Uterus (tissue), 4 donors: ENCODE measurements around the gene PCDHB10. TPM values are rescaled to one million over a fixed set of nuclear protein-coding genes. Genes with fewer than 3 reads are reported as not detected.
"Not testable (repeated sequence)": the region's sequence is repeated elsewhere in the genome, so short reads cannot be mapped to it uniquely, and the experiment has no call there.

ENCODE experiments used
- DNase-seq, 2 donors: peaks; one replicate each; pipeline ENCODE4 v3.0.0-alpha.2; 2019 to 2020
- H3K27ac ChIP-seq, 2 donors: fragments of 200-600 bp; sonication (generic); 1 replicate in 1 of 2; 2 replicates in 1 of 2; pipeline ENCODE4 v1.5.1; 2016 to 2018
- H3K27me3 ChIP-seq, 2 donors: fragments of 200-600 bp; sonication (generic); one replicate each; pipeline ENCODE4 v1.5.1; 2018 to 2019; ENCODE audit warnings: control low read depth in 1 of 2
- H3K36me3 ChIP-seq, 2 donors: fragments of 200-600 bp; sonication (generic); one replicate each; pipeline ENCODE4 v1.5.1; 2019; ENCODE audit warnings: control low read depth in 1 of 2
- H3K4me1 ChIP-seq, 2 donors: fragments of 200-600 bp; sonication (generic); one replicate each; pipeline ENCODE4 v1.5.1; 2018 to 2019; ENCODE audit warnings: control low read depth in 1 of 2
- H3K4me3 ChIP-seq, 2 donors: fragments of 200-600 bp; sonication (generic); 1 replicate in 1 of 2; 2 replicates in 1 of 2; pipeline ENCODE4 v1.5.1; 2018 to 2019; ENCODE audit warnings: mild to moderate bottlenecking in 1 of 2
- H3K9me3 ChIP-seq, 2 donors: fragments of 200-600 bp; sonication (generic); one replicate each; pipeline ENCODE4 v1.5.1; 2019; ENCODE audit warnings: control low read depth in 1 of 2
- POLR2A ChIP-seq, 2 donors: fragments of 450-650 bp; IDR thresholded peaks; one replicate each; pipeline ENCODE4 v1.6.1; 2016; ENCODE audit warnings: antibody characterized with exemption in 2 of 2, mild to moderate bottlenecking in 1 of 2, moderate library complexity in 1 of 2
- intact Hi-C: fragments of 100-400 bp; cut with DNase I; formaldehyde crosslinking; loops from one replicate; pipeline ENCODE4 v1.15.1; 2023; ENCODE audit warnings: low total_unique reads
- total RNA-seq, 4 donors: library from RNA; depleted of rRNA in 3 of 4; stranded (reverse); fragments of >200 nt in 3 of 4; gene quantifications; one replicate each; pipeline versions ENCODE4 v1.1.0 to v1.2.4, GENCODE V29; 2014 to 2023
- TF ChIP-seq, protein P1 (sequence below), 4 experiments: fragments of 200-600 bp in 2 of 4; fragments of 450-650 bp in 2 of 4; sonication (generic) in 2 of 4; IDR thresholded peaks; one replicate each; pipeline ENCODE4 v1.5.1; 2016 to 2019; ENCODE audit warnings: antibody characterized with exemption in 4 of 4, mild to moderate bottlenecking in 2 of 4, moderate library complexity in 1 of 4
- donor health status: DM: yes; HTN: yes; CAD: no.

Gene PCDHB10
- total RNA-seq = 1 to 10 TPM; 2.6 to 8.3 (median 4.7) TPM

GRCh38 chr5:141192110-141192725 is at the start of gene PCDHB10:
Gene PCDHB10 (plus strand): TSS chr5:141192353. CDS start chr5:141192553, 200 bp downstream.
- intact Hi-C loops = no loop called here

DNA sequence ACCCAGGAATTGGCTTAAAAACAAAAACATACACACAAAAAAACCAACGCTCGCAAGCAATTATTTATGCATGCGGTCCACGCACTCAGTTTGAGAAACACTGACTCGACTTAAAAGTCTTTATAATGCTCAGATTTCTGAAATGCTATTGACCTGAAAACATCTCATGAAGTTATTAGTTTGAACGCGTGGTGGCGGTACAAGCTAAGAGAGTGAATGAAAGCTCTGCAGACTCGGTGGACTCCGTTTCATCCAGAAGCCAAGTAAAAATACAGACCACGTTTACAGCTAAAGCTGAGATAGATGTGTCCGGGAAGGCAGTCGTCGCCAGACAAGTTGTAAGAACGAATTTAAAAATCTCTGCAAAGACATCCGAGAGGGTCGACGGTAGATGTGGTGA is 42.3 kb upstream of the PCDHB10 start, which contains the start of gene PCDHB6:
Gene PCDHB6 (plus strand): TSS at position 246 of the 400 bp plus-strand sequence. CDS start 201 bp downstream, outside the sequence.
- Histone ChIP-seq H3K36me3 (no peaks in the 10 kb centered on the region), H3K27me3 (no peaks in the 10 kb centered on the region), H3K4me1 (no peaks in the 10 kb centered on the region), H3K9me3 (peaks cover 0 to 44% of the 10 kb centered on the region in 2 donors), H3K27ac (no peak within 1 kb of the TSS), H3K4me3 (no peak within 1 kb of the TSS)
- intact Hi-C loops = no loop called here
- TF ChIP-seq, protein P1, sequence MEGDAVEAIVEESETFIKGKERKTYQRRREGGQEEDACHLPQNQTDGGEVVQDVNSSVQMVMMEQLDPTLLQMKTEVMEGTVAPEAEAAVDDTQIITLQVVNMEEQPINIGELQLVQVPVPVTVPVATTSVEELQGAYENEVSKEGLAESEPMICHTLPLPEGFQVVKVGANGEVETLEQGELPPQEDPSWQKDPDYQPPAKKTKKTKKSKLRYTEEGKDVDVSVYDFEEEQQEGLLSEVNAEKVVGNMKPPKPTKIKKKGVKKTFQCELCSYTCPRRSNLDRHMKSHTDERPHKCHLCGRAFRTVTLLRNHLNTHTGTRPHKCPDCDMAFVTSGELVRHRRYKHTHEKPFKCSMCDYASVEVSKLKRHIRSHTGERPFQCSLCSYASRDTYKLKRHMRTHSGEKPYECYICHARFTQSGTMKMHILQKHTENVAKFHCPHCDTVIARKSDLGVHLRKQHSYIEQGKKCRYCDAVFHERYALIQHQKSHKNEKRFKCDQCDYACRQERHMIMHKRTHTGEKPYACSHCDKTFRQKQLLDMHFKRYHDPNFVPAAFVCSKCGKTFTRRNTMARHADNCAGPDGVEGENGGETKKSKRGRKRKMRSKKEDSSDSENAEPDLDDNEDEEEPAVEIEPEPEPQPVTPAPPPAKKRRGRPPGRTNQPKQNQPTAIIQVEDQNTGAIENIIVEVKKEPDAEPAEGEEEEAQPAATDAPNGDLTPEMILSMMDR (IDR thresholded peaks at IDR 0.05) = no peak
- no peak for TF ChIP-seq POLR2A (IDR thresholded peaks at IDR 0.05)
- DNase-seq = no peak

More at GRCh38 chr5:141192110-141192725, at the start of gene PCDHB10:
- H3K27me3 ChIP-seq = no peaks in the 10 kb centered on the region
- H3K9me3 ChIP-seq = peaks cover 3 to 56% of the 10 kb centered on the region in 2 donors
- no peaks in the 10 kb centered on the region for H3K36me3 ChIP-seq
- no peak within 1 kb of the TSS for H3K4me3 ChIP-seq
- no peak for DNase-seq
- H3K4me1 ChIP-seq = no peaks in the 10 kb centered on the region
- no peak within 1 kb of the TSS for H3K27ac ChIP-seq
- TF ChIP-seq POLR2A (IDR thresholded peaks at IDR 0.05) = no peak
- TF ChIP-seq, protein P1 (IDR thresholded peaks at IDR 0.05) = peak in 1 of 4 experiments; percentile 6

- Histone ChIP-seq H3K36me3 (no peaks in the 10 kb centered on the region), H3K27ac (no peak overlapping the region), H3K4me3 (no peak overlapping the region), H3K4me1 (no peaks in the 10 kb centered on the region), H3K27me3 (no peaks in the 10 kb centered on the region), H3K9me3 (peaks cover 0 to 40% of the 10 kb centered on the region in 2 donors)
- no peak for TF ChIP-seq POLR2A (IDR thresholded peaks at IDR 0.05)
- TF ChIP-seq, protein P1 (IDR thresholded peaks at IDR 0.05) = no peak
- no peak for DNase-seq
- intact Hi-C loops = no loop called here
Observed at GRCh38 chr5:141150224-141150992, 41.7 kb upstream of the PCDHB10 start.

DNA sequence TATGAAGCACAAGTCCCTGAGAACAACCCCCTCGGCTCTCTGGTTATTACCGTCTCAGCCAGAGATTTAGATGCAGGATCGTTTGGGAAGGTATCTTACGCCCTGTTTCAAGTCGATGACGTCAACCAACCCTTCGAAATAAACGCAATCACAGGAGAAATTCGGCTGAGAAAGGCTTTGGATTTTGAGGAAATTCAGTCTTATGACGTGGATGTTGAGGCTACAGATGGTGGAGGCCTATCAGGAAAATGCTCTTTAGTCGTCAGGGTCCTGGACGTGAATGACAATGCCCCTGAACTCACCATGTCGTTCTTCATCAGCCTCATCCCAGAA is 41.2 kb upstream of the PCDHB10 start:
- Histone ChIP-seq H3K9me3 (peaks cover 0 to 41% of the 10 kb centered on the region in 2 donors), H3K27me3 (no peaks in the 10 kb centered on the region)
- no peak for DNase-seq

DNA sequence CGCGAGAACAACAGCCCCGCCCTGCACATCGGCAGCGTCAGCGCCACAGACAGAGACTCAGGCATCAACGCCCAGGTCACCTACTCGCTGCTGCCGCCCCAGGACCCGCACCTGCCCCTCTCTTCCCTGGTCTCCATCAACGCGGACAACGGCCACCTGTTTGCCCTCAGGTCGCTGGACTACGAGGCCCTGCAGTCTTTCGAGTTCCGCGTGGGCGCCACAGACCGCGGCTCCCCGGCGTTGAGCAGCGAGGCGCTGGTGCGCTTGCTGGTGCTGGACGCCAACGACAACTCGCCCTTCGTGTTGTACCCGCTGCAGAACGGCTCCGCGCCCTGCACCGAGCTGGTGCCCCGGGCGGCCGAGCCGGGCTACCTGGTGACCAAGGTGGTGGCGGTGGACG is 40.5 kb upstream of the PCDHB10 start:
- intact Hi-C loops, H3K27ac ChIP-seq, H3K36me3 ChIP-seq, H3K27me3 ChIP-seq, H3K4me1 ChIP-seq, H3K4me3 ChIP-seq, DNase-seq: not testable (repeated sequence)
- H3K9me3 ChIP-seq = peaks cover 0 to 47% of the 10 kb centered on the region in 2 donors

More for the DNA sequence above, 41.2 kb upstream of the PCDHB10 start:
- no peak overlapping the region for H3K27ac ChIP-seq
- intact Hi-C loops = no loop called here
- no peak overlapping the region for H3K4me3 ChIP-seq
- TF ChIP-seq, protein P1 (IDR thresholded peaks at IDR 0.05) = no peak
- no peak for TF ChIP-seq POLR2A (IDR thresholded peaks at IDR 0.05)
- H3K4me1 ChIP-seq = no peaks in the 10 kb centered on the region
- H3K36me3 ChIP-seq = no peaks in the 10 kb centered on the region

DNA sequence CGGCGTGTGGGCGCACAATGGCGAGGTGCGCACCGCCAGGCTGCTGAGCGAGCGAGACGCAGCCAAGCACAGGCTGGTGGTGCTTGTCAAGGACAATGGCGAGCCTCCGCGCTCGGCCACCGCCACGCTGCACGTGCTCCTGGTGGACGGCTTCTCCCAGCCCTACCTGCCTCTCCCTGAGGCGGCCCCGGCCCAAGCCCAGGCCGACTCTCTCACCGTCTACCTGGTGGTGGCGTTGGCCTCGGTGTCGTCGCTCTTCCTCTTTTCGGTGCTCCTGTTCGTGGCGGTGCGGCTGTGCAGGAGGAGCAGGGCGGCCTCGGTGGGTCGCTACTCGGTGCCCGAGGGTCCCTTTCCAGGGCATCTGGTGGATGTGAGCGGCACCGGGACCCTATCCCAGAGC is 40.1 kb upstream of the PCDHB10 start:
- H3K36me3 ChIP-seq, H3K27ac ChIP-seq, DNase-seq, H3K4me3 ChIP-seq, intact Hi-C loops, H3K4me1 ChIP-seq, H3K27me3 ChIP-seq: not testable (repeated sequence)
- H3K9me3 ChIP-seq = peaks cover 0 to 51% of the 10 kb centered on the region in 2 donors
